Right lobe of liver (tissue), 4 donors: ENCODE measurements around the gene FBXW5.

Experiments used
- POLR2A ChIP-seq: fragments of 450-650 bp; IDR thresholded peaks from one replicate; pipeline ENCODE4 v1.6.1; 2017; ENCODE audit warnings: antibody characterized with exemption, mild to moderate bottlenecking
- TF ChIP-seq, protein P1 (sequence below), 4 donors: fragments of 200-600 bp in 3 of 4; fragments of 450-650 bp in 1 of 4; IDR thresholded peaks; one replicate each; pipeline versions ENCODE4 v1.5.1 to v1.8.0; 2016 to 2022; ENCODE audit warnings: antibody characterized with exemption in 4 of 4, mild to moderate bottlenecking in 2 of 4
- donor health status: DM: no; HTN: no; CAD: no.
- donor health status: DM: no; HTN: no; CAD: no.
- donor health status: DM: no; HTN: yes; CAD: no.

GRCh38 chr9:136920734-136921231, 23.8 kb downstream of the FBXW5 start:
- no peak for TF ChIP-seq POLR2A
- TF ChIP-seq, protein P1, sequence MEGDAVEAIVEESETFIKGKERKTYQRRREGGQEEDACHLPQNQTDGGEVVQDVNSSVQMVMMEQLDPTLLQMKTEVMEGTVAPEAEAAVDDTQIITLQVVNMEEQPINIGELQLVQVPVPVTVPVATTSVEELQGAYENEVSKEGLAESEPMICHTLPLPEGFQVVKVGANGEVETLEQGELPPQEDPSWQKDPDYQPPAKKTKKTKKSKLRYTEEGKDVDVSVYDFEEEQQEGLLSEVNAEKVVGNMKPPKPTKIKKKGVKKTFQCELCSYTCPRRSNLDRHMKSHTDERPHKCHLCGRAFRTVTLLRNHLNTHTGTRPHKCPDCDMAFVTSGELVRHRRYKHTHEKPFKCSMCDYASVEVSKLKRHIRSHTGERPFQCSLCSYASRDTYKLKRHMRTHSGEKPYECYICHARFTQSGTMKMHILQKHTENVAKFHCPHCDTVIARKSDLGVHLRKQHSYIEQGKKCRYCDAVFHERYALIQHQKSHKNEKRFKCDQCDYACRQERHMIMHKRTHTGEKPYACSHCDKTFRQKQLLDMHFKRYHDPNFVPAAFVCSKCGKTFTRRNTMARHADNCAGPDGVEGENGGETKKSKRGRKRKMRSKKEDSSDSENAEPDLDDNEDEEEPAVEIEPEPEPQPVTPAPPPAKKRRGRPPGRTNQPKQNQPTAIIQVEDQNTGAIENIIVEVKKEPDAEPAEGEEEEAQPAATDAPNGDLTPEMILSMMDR (IDR thresholded peaks at IDR 0.05), result no peak
